GM12878 (cell line): ENCODE data around the gene SRSF3. TPM values are rescaled to one million over a fixed set of nuclear protein-coding genes. Genes with fewer than 3 reads are reported as not detected.

ENCODE experiments used
- ATAC-seq: fragments of 200-7000 bp; cut with Tn5 transposase; 3 replicates; pipeline ENCODE4 v1.9.1; 2020; ENCODE audit warnings: mild to moderate bottlenecking, moderate library complexity
- BruUV-seq: library from RNA; stranded (reverse); fragments of 400-500 nt; replicated peaks from 2 replicates; lab custom pipeline; 2021; lab: Mats Ljungman, UMichigan
- CTCF ChIA-PET: fragments of 300-600 bp; sonication (Branson Sonifier 250); formaldehyde crosslinking; extraction: SDS; loops from one replicate; lab custom pipeline; 2021; ENCODE audit warnings: inconsistent platforms; lab: Yijun Ruan, JAX
- POLR2A ChIA-PET: fragments of 350-600 bp; formaldehyde crosslinking; extraction: SDS; loops from one replicate; lab custom pipeline; 2021; ENCODE audit warnings: inconsistent platforms; lab: Charles Lee
- RAD21 ChIA-PET: fragments of 300-600 bp; sonication (Branson Sonifier 250); formaldehyde crosslinking; loops from one replicate; lab custom pipeline; 2023; ENCODE audit warnings: antibody characterized with exemption; ENCODE audit not compliant: unreplicated experiment; lab: Charles Lee
- SMC1A ChIA-PET: fragments of 300-600 bp; sonication (Branson Sonifier 250); formaldehyde crosslinking; loops from one replicate; lab custom pipeline; 2023; ENCODE audit not compliant: unreplicated experiment, uncharacterized antibody; lab: Charles Lee
- DNase-seq: peaks from one replicate; pipeline ENCODE4 v3.0.0-alpha.2; 2011; ENCODE audit warnings: low read depth, low spot score
- FAIRE-seq: peaks from 3 replicates; lab custom pipeline; 2011; peaks lifted over from hg19 to GRCh38; lab: Jason Lieb, UNC
- H2AFZ ChIP-seq: 2 replicates; pipeline ENCODE4 v1.6.0; 2011; ENCODE audit warnings: low read depth, low read length, control low read depth; ENCODE audit not compliant: control insufficient read depth
- H3K27ac ChIP-seq: 2 replicates; pipeline ENCODE4 v1.5.1; 2011; ENCODE audit warnings: control low read depth; ENCODE audit not compliant: control insufficient read depth, insufficient read depth
- H3K27me3 ChIP-seq, 2 experiments: replicated peaks in 1 of 2; 2 replicates each; pipeline versions ENCODE4 v1.6.0 to v1.6.1; 2011; ENCODE audit warnings: low read length in 1 of 2; ENCODE audit not compliant: control insufficient read depth in 2 of 2, insufficient read depth in 2 of 2
- H3K36me3 ChIP-seq, 2 experiments: 2 replicates each; pipeline ENCODE4 v1.5.1; 2011; ENCODE audit warnings: low read length in 1 of 2; ENCODE audit not compliant: control insufficient read depth in 2 of 2, insufficient read depth in 2 of 2
- H3K4me1 ChIP-seq: 2 replicates; pipeline ENCODE4 v1.6.1; 2011; ENCODE audit warnings: mild to moderate bottlenecking, low read length, moderate library complexity, mixed read lengths; ENCODE audit not compliant: control insufficient read depth, insufficient read depth
- H3K4me2 ChIP-seq: 2 replicates; pipeline ENCODE4 v1.6.0; 2011; ENCODE audit warnings: control low read depth; ENCODE audit not compliant: control insufficient read depth, insufficient read depth
- H3K4me3 ChIP-seq: fragments of 200-600 bp; sonication (generic); 2 replicates; pipeline ENCODE4 v1.5.1; 2016
- H3K79me2 ChIP-seq: 2 replicates; pipeline ENCODE4 v1.6.0; 2011; ENCODE audit warnings: low read length; ENCODE audit not compliant: control insufficient read depth, insufficient read depth
- H3K9ac ChIP-seq: 2 replicates; pipeline ENCODE4 v1.8.0; 2011; ENCODE audit warnings: low read length, control low read depth, mixed read lengths; ENCODE audit not compliant: control insufficient read depth, insufficient read depth
- H3K9me3 ChIP-seq: replicated peaks from 3 replicates; pipeline ENCODE4 v1.5.1; 2011; ENCODE audit warnings: mild to moderate bottlenecking, low read length; ENCODE audit not compliant: control insufficient read depth, insufficient read depth
- H4K20me1 ChIP-seq: 2 replicates; pipeline ENCODE4 v1.6.0; 2011; ENCODE audit not compliant: control insufficient read depth, insufficient read depth
- CHD2 ChIP-seq: IDR thresholded peaks from 2 replicates; pipeline ENCODE4 v1.6.1; 2011; ENCODE audit warnings: low read depth, low read length, improper control_type of control experiment, borderline replicate concordance
- CHD4 ChIP-seq: fragments of 200-600 bp; sonication (generic); IDR thresholded peaks from 2 replicates; pipeline ENCODE4 v1.6.1; 2016; ENCODE audit warnings: mild to moderate bottlenecking
- DPF2 ChIP-seq: fragments of 450-650 bp; IDR thresholded peaks from 2 replicates; pipeline ENCODE4 v1.6.1; 2017; ENCODE audit warnings: mild to moderate bottlenecking
- EED ChIP-seq: sonication (generic); IDR thresholded peaks from 2 replicates; pipeline ENCODE4 v1.6.1; 2016; ENCODE audit warnings: antibody characterized with exemption, low read depth
- FOS ChIP-seq: IDR thresholded peaks from 3 replicates; pipeline ENCODE4 v1.6.1; 2011; ENCODE audit warnings: borderline replicate concordance; ENCODE audit not compliant: insufficient read length; ENCODE audit errors: extremely low read depth
- GATAD2B ChIP-seq: fragments of 450-650 bp; conservative IDR thresholded peaks from 2 replicates; pipeline ENCODE4 v1.6.1; 2017; ENCODE audit warnings: low read depth, mild to moderate bottlenecking, moderate library complexity
- HDAC2 ChIP-seq: fragments of 200-600 bp; sonication (generic); IDR thresholded peaks from 2 replicates; pipeline ENCODE4 v1.6.1; 2017
- IKZF1 ChIP-seq: fragments of 450-650 bp; conservative IDR thresholded peaks from 2 replicates; pipeline ENCODE4 v1.6.1; 2017; ENCODE audit warnings: antibody characterized with exemption, mild to moderate bottlenecking
- IKZF2 ChIP-seq, 2 experiments: fragments of 450-650 bp; IDR thresholded peaks; 2 replicates each; pipeline ENCODE4 v1.6.1; 2017; ENCODE audit warnings: mild to moderate bottlenecking in 2 of 2, moderate library complexity in 2 of 2
- MEF2B ChIP-seq: fragments of 450-650 bp; IDR thresholded peaks from 2 replicates; pipeline ENCODE4 v1.6.1; 2018; ENCODE audit warnings: mild to moderate bottlenecking, moderate library complexity; ENCODE audit not compliant: partially characterized antibody, poor library complexity, severe bottlenecking
- RAD21 ChIP-seq: IDR thresholded peaks from 2 replicates; pipeline ENCODE4 v1.6.1; 2011; ENCODE audit warnings: mild to moderate bottlenecking, low read depth, low read length, moderate library complexity; ENCODE audit not compliant: insufficient read depth
- RUNX3 ChIP-seq: IDR thresholded peaks from 2 replicates; pipeline ENCODE4 v1.6.1; 2012; ENCODE audit warnings: low read length, inconsistent platforms
- SMARCA5 ChIP-seq: fragments of 450-650 bp; IDR thresholded peaks from 2 replicates; pipeline ENCODE4 v1.6.1; 2017; ENCODE audit warnings: mild to moderate bottlenecking
- TCF12 ChIP-seq: IDR thresholded peaks from 2 replicates; pipeline ENCODE4 v1.6.1; 2011; ENCODE audit warnings: low read depth, mild to moderate bottlenecking, low read length
- YY1 ChIP-seq: IDR thresholded peaks from 2 replicates; pipeline ENCODE4 v1.6.1; 2011; ENCODE audit warnings: low read depth, mild to moderate bottlenecking, low read length
- ZNF274 ChIP-seq: IDR thresholded peaks from one replicate; pipeline ENCODE4 v1.8.0; 2011; ENCODE audit not compliant: insufficient read length, insufficient read depth
- ZNF384 ChIP-seq: IDR thresholded peaks from 2 replicates; pipeline ENCODE4 v1.6.1; 2012; ENCODE audit warnings: low read depth, mild to moderate bottlenecking, low read length, improper control_type of control experiment, borderline replicate concordance
- WGBS: methylation state at CpG from one replicate; pipeline ENCODE4 v1.1.6; 2016; ENCODE audit warnings: low lambda C conversion rate; ENCODE audit not compliant: insufficient replicate concordance, insufficient coverage; ENCODE audit errors: missing lambda C conversion rate; 5-methylcytosine and 5-hydroxymethylcytosine counted together
- in situ Hi-C: fragments of 300-500 bp; cut with MboI; formaldehyde crosslinking; loops from 9 replicates; pipeline ENCODE4 v1.14.3; 2018; ENCODE audit warnings: mixed read lengths
- intact Hi-C: fragments of 100-400 bp; cut with micrococcal nuclease; formaldehyde crosslinking; loops from one replicate; pipeline ENCODE4 v1.14.2; 2022; ENCODE audit not compliant: unreplicated experiment
- polyA plus RNA-seq, 11 experiments: library from polyadenylated mRNA; depleted of rRNA in 4 of 11; unstranded in 6 of 11; stranded (reverse) in 5 of 11; fragments of >200 nt; fragmentation: Nextera tagmentation in 4 of 11; fragmentation: Illumina TruSeq in 1 of 11; extraction: Ambion mirVana in 4 of 11; extraction: Trizol in 1 of 11; gene quantifications; 1 replicate in 1 of 11; 2 replicates in 10 of 11; pipeline versions ENCODE4 v1.2.1 to v1.2.3, GENCODE V29; 2011 to 2016; ENCODE audit warnings: inconsistent platforms in 2 of 11, missing spikeins in 2 of 11, low read depth in 1 of 11
- total RNA-seq, 4 experiments: library from RNA; depleted of rRNA in 3 of 4; stranded (reverse); fragments of >200 nt in 3 of 4; fragmentation: Illumina TruSeq in 1 of 4; extraction: Trizol in 1 of 4; gene quantifications; 2 replicates each; pipeline versions ENCODE4 v1.2.1 to v1.2.3, GENCODE V29; 2013 to 2021
- TF ChIP-seq, protein P1 (sequence below): fragments of 450-650 bp; IDR thresholded peaks from 2 replicates; pipeline ENCODE4 v1.6.1; 2017; ENCODE audit warnings: antibody characterized with exemption, mild to moderate bottlenecking, moderate library complexity
- TF ChIP-seq, protein P2 (sequence below): fragments of 450-650 bp; IDR thresholded peaks from 2 replicates; pipeline ENCODE4 v1.6.1; 2016; ENCODE audit warnings: mild to moderate bottlenecking, moderate library complexity, borderline replicate concordance

The SRSF3 gene
- total and polyA plus RNA-seq, 10 of the 15 experiments (the other 5 are each of a cell fraction or from before 2014, with no cell fraction given), result 195 to 1,377 (median 493) TPM

DNA sequence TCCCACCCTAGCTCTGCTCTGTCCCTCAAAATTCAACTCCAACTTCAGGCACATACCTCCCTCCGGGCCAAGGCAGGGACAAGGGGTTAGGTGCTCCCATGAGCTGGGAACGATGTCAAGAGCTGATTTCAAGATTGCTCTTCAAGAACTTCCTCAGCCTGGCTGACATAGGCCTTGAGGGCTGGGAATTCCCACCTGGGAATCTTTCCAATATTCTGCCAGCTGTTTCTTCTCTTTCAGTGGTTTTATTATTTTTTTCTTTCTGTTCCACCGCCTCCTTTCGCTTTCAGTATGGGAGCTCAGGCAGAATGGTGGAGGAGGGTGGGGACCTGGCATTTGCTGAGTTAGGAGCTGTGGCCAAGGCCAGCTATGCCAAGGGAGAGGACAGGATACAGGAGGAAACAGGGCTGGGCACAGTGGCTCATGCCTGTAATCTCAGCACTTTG is 33.7 kb downstream of the SRSF3 start:
- Histone ChIP-seq H3K9ac (0 out of 2 replicates have a peak overlapping the region, but pooled peaks have one; percentile 12), H3K4me1 (peaks cover 52% of the 10 kb centered on the region), H4K20me1 (no peaks in the 10 kb centered on the region), H3K27ac (peak overlapping the region; percentile 44), H2AFZ (no peak overlapping the region), H3K36me3 (no peaks in the 10 kb centered on the region), H3K9me3 (no peaks in the 10 kb centered on the region), H3K4me3 (no peak overlapping the region), H3K79me2 (peaks cover 2% of the 10 kb centered on the region), H3K4me2 (peak overlapping the region; percentile 12), H3K27me3 (no peaks in the 10 kb centered on the region)
- ChIA-PET CTCF (interaction anchor here (0.6 to 3.7 kb wide), 13 partner anchors 10 to 154 kb away, joined by 3 to 27 read pairs (median 4); partner anchors contain the start of gene CDKN1A), POLR2A (interaction anchor here (0.6 to 3.4 kb wide), 13 partner anchors 9 to 262 kb away, joined by 3 to 31 read pairs (median 6); partner anchors contain the start of gene CDKN1A), RAD21 (interaction anchor here (0.7 to 2.6 kb wide), 13 partner anchors 12 to 131 kb away, joined by 3 to 24 read pairs (median 6); partner anchors contain the start of gene CDKN1A), SMC1A (interaction anchor here (0.6 to 4.1 kb wide), 15 partner anchors 9 to 158 kb away, joined by 3 to 25 read pairs (median 6); partner anchors contain the start of gene CDKN1A)
- in situ Hi-C loops (no loop called here), intact Hi-C loops (loop anchor here (2.0 to 10.0 kb wide), 2 partner anchors 23 to 227 kb away; no protein-coding TSS in a partner anchor)
- ATAC-seq, result peak; percentile 40
- no peak for FAIRE-seq
- WGBS, result 57% methylated on average over 4 of the region's 4 CpGs
- BruUV-seq, result no TSS peak
- no peak for DNase-seq
- TF ChIP-seq IKZF2 (IDR thresholded peaks at IDR 0.05) (peak; percentile 91), CHD4 (no peak), ZNF274 (no peak), YY1 (no peak), RUNX3 (peak; percentile 75), ZNF384 (0 out of 2 replicates have a peak, but pooled peaks have one; percentile 25), TCF12 (0 out of 2 replicates have a peak, but pooled peaks have one; percentile 30), SMARCA5 (no peak), EED (peak; percentile 84), RAD21 (no peak), DPF2 (0 out of 2 replicates have a peak, but pooled peaks have one; percentile 18), IKZF1 (peak; percentile 90), MEF2B (no peak), FOS (no peak), HDAC2 (no peak), CHD2 (no peak), GATAD2B (no peak)
- TF ChIP-seq, protein P1, sequence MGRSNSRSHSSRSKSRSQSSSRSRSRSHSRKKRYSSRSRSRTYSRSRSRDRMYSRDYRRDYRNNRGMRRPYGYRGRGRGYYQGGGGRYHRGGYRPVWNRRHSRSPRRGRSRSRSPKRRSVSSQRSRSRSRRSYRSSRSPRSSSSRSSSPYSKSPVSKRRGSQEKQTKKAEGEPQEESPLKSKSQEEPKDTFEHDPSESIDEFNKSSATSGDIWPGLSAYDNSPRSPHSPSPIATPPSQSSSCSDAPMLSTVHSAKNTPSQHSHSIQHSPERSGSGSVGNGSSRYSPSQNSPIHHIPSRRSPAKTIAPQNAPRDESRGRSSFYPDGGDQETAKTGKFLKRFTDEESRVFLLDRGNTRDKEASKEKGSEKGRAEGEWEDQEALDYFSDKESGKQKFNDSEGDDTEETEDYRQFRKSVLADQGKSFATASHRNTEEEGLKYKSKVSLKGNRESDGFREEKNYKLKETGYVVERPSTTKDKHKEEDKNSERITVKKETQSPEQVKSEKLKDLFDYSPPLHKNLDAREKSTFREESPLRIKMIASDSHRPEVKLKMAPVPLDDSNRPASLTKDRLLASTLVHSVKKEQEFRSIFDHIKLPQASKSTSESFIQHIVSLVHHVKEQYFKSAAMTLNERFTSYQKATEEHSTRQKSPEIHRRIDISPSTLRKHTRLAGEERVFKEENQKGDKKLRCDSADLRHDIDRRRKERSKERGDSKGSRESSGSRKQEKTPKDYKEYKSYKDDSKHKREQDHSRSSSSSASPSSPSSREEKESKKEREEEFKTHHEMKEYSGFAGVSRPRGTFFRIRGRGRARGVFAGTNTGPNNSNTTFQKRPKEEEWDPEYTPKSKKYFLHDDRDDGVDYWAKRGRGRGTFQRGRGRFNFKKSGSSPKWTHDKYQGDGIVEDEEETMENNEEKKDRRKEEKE, result no peak
- TF ChIP-seq, protein P2, sequence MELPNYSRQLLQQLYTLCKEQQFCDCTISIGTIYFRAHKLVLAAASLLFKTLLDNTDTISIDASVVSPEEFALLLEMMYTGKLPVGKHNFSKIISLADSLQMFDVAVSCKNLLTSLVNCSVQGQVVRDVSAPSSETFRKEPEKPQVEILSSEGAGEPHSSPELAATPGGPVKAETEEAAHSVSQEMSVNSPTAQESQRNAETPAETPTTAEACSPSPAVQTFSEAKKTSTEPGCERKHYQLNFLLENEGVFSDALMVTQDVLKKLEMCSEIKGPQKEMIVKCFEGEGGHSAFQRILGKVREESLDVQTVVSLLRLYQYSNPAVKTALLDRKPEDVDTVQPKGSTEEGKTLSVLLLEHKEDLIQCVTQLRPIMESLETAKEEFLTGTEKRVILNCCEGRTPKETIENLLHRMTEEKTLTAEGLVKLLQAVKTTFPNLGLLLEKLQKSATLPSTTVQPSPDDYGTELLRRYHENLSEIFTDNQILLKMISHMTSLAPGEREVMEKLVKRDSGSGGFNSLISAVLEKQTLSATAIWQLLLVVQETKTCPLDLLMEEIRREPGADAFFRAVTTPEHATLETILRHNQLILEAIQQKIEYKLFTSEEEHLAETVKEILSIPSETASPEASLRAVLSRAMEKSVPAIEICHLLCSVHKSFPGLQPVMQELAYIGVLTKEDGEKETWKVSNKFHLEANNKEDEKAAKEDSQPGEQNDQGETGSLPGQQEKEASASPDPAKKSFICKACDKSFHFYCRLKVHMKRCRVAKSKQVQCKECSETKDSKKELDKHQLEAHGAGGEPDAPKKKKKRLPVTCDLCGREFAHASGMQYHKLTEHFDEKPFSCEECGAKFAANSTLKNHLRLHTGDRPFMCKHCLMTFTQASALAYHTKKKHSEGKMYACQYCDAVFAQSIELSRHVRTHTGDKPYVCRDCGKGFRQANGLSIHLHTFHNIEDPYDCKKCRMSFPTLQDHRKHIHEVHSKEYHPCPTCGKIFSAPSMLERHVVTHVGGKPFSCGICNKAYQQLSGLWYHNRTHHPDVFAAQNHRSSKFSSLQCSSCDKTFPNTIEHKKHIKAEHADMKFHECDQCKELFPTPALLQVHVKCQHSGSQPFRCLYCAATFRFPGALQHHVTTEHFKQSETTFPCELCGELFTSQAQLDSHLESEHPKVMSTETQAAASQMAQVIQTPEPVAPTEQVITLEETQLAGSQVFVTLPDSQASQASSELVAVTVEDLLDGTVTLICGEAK, result no peak
